GM19455 (cell line): ENCODE measurements around the gene NT5E.
"Not testable (repeated sequence)": the region's sequence is repeated elsewhere in the genome, so short reads cannot be mapped to it uniquely, and the experiment has no call there.

Experiments
- ATAC-seq: cut with Tn5 transposase; IDR thresholded peaks from one replicate; pipeline ENCODE4 v1.9.1; 2021; ENCODE audit not compliant: unreplicated experiment

The NT5E gene

GRCh38 chr6:85449818-85450759 lies at the start of gene NT5E:
NT5E (plus strand) TSS chr6:85450083; CDS start chr6:85450140, 57 bp downstream.
- ATAC-seq = peak; percentile 87

- ATAC-seq = no peak
Observed at GRCh38 chr6:85400331-85400730, 49.6 kb upstream of the NT5E start.

GRCh38 chr6:85401186-85402021 lies 48.5 kb upstream of the NT5E start:
- no peak for ATAC-seq

- ATAC-seq = no peak
Observed at GRCh38 chr6:85402071-85402470, 47.8 kb upstream of the NT5E start.

- ATAC-seq = no peak
Observed at GRCh38 chr6:85402922-85403321, 47.0 kb upstream of the NT5E start.

- ATAC-seq = no peak
Observed at GRCh38 chr6:85403331-85404015, 46.4 kb upstream of the NT5E start.

- not testable (repeated sequence) for ATAC-seq
Observed at GRCh38 chr6:85404016-85404563, 45.8 kb upstream of the NT5E start.

GRCh38 chr6:85404564-85405174 lies 45.2 kb upstream of the NT5E start:
- ATAC-seq = no peak

- peak; percentile 48 for ATAC-seq
Observed at GRCh38 chr6:85405175-85405852, 44.6 kb upstream of the NT5E start.

- ATAC-seq = peak; percentile 9
Observed at GRCh38 chr6:85405853-85406198, 44.1 kb upstream of the NT5E start.

GRCh38 chr6:85406641-85407075 lies 43.2 kb upstream of the NT5E start:
- no peak for ATAC-seq

GRCh38 chr6:85408039-85408438 lies 41.8 kb upstream of the NT5E start:
- no peak for ATAC-seq

- ATAC-seq = no peak
Observed at GRCh38 chr6:85412911-85413430, 36.9 kb upstream of the NT5E start.

- ATAC-seq = no peak
Observed at GRCh38 chr6:85416049-85416448, 33.8 kb upstream of the NT5E start.

- no peak for ATAC-seq
Observed at GRCh38 chr6:85416766-85417165, 33.1 kb upstream of the NT5E start.

GRCh38 chr6:85417336-85417735 lies 32.5 kb upstream of the NT5E start:
- ATAC-seq = no peak

GRCh38 chr6:85418059-85418458 lies 31.8 kb upstream of the NT5E start:
- no peak for ATAC-seq

GRCh38 chr6:85419046-85419759 lies 30.7 kb upstream of the NT5E start:
- no peak for ATAC-seq

- ATAC-seq = no peak
Observed at GRCh38 chr6:85420551-85420950, 29.3 kb upstream of the NT5E start.
